ENCODE data around the gene ASCC3. TPM values are rescaled to one million over a fixed set of nuclear protein-coding genes. Genes with fewer than 3 reads are reported as not detected.

ASCC3 gene
- total and polyA plus RNA-seq, 2 donors (not counting 3 experiments of a cell fraction or from before 2014, with no cell fraction given) = 15.7 to 57.2 TPM

- DNase-seq (ENCODE audit: low read depth, low spot score) (no peak), FAIRE-seq (no peak)
- Histone ChIP-seq H3K36me3 (ENCODE audit: control insufficient read depth in 2 of 2, extremely low read depth in 1 of 2, insufficient read depth in 2 of 2, low read length in 2 of 2) (no peaks in the 10 kb centered on the region), H3K4me2 (ENCODE audit: insufficient read depth, low read length) (no peak overlapping the region), H2AFZ (ENCODE audit: low read depth, low read length) (no peak overlapping the region), H3K9ac (replicated peaks; ENCODE audit: extremely low read depth, insufficient read depth, low read length) (no peak overlapping the region), H4K20me1 (replicated peaks; ENCODE audit: control insufficient read depth, extremely low read depth, insufficient read depth, low read length) (no peaks in the 10 kb centered on the region), H3K9me1 (replicated peaks; ENCODE audit: control insufficient read depth, extremely low read depth, insufficient read depth, low read length) (no peaks in the 10 kb centered on the region), H3K4me3 (replicated peaks in 1 of 3; ENCODE audit: insufficient read depth in 1 of 3, low read depth in 1 of 3, low read length in 3 of 3) (no peak overlapping the region), H3K27me3 (ENCODE audit: control insufficient read depth in 2 of 2, insufficient read depth in 2 of 2, low read length in 2 of 2) (no peaks in the 10 kb centered on the region), H3K79me2 (ENCODE audit: control insufficient read depth, insufficient read depth, low read length) (no peaks in the 10 kb centered on the region), H3K4me1 (ENCODE audit: control insufficient read depth, extremely low read depth, insufficient read depth, low read length) (no peaks in the 10 kb centered on the region), H3K9me3 (replicated peaks; ENCODE audit: control insufficient read depth, insufficient read depth, low read length) (no peaks in the 10 kb centered on the region), H3K27ac (ENCODE audit: insufficient read depth, low read depth, low read length) (no peak overlapping the region)
- no TSS peak for BruUV-seq (replicated peaks)
- no peak for TF ChIP-seq POLR2A (IDR thresholded peaks at IDR 0.05; ENCODE audit: low read depth, low read length)
- intact Hi-C loops (cut with micrococcal nuclease) (no loop called here), dilution Hi-C loops (cut with MboI; ENCODE audit: extremely low pct_ligation_motif_present, low sequenced_read_pairs) (no loop called here)
- ChIA-PET POLR2A (no interaction called here), CTCF (no interaction called here)
Observed at GRCh38 chr6:100915876-100916275, 34.7 kb upstream of the ASCC3 start.

- intact Hi-C loops (cut with micrococcal nuclease) = no loop called here
- no peaks in the 10 kb centered on the region for H3K9me1 ChIP-seq (replicated peaks; ENCODE audit: control insufficient read depth, extremely low read depth, insufficient read depth, low read length)
- H3K4me2 ChIP-seq (ENCODE audit: insufficient read depth, low read length) = no peak overlapping the region
- dilution Hi-C loops (cut with MboI; ENCODE audit: extremely low pct_ligation_motif_present, low sequenced_read_pairs) = no loop called here
- POLR2A ChIA-PET = no interaction called here
- H4K20me1 ChIP-seq (replicated peaks; ENCODE audit: control insufficient read depth, extremely low read depth, insufficient read depth, low read length) = no peaks in the 10 kb centered on the region
- H3K36me3 ChIP-seq (ENCODE audit: control insufficient read depth in 2 of 2, extremely low read depth in 1 of 2, insufficient read depth in 2 of 2, low read length in 2 of 2) = no peaks in the 10 kb centered on the region
- CTCF ChIA-PET = no interaction called here
- no peak for TF ChIP-seq MYC (IDR thresholded peaks at IDR 0.05; ENCODE audit: low read depth, low read length)
- H3K27me3 ChIP-seq (ENCODE audit: control insufficient read depth in 2 of 2, insufficient read depth in 2 of 2, low read length in 2 of 2) = no peaks in the 10 kb centered on the region
- no TSS peak for BruUV-seq (replicated peaks)
- no peak for DNase-seq (ENCODE audit: low read depth, low spot score)
- no peaks in the 10 kb centered on the region for H3K9me3 ChIP-seq (replicated peaks; ENCODE audit: control insufficient read depth, insufficient read depth, low read length)
- H3K79me2 ChIP-seq (ENCODE audit: control insufficient read depth, insufficient read depth, low read length) = no peaks in the 10 kb centered on the region
- no peak overlapping the region for H3K9ac ChIP-seq (replicated peaks; ENCODE audit: extremely low read depth, insufficient read depth, low read length)
- H3K4me1 ChIP-seq (ENCODE audit: control insufficient read depth, extremely low read depth, insufficient read depth, low read length) = no peaks in the 10 kb centered on the region
- H3K27ac ChIP-seq (ENCODE audit: insufficient read depth, low read depth, low read length) = no peak overlapping the region
- H2AFZ ChIP-seq (ENCODE audit: low read depth, low read length) = no peak overlapping the region
- no peak overlapping the region for H3K4me3 ChIP-seq (replicated peaks in 1 of 3; ENCODE audit: insufficient read depth in 1 of 3, low read depth in 1 of 3, low read length in 3 of 3)
- no peak for FAIRE-seq
Observed at GRCh38 chr6:100913400-100914276, 32.5 kb upstream of the ASCC3 start.
